Gastrocnemius medialis (tissue), 4 donors: Measurements from ENCODE around the gene UQCC3. TPM values are rescaled to one million over a fixed set of nuclear protein-coding genes. Genes with fewer than 3 reads are reported as not detected.

Source experiments
- ATAC-seq, 2 donors: fragments of 150-250 bp; one replicate each; pipeline ENCODE4 v1.9.1; 2016
- DNase-seq, 2 donors: peaks; one replicate each; pipeline ENCODE4 v3.0.0-alpha.2; 2019
- H3K27ac ChIP-seq, 4 donors: fragments of 200-600 bp; sonication (generic); 1 replicate in 1 of 4; 2 replicates in 3 of 4; pipeline ENCODE4 v1.5.1; 2016 to 2018; ENCODE audit warnings: mild to moderate bottlenecking in 2 of 4, moderate library complexity in 1 of 4
- H3K27me3 ChIP-seq, 3 donors: fragments of 200-600 bp; sonication (generic) in 2 of 3; 1 replicate in 1 of 3; 2 replicates in 2 of 3; pipeline versions ENCODE4 v1.5.1 to v1.6.0; 2016 to 2019; ENCODE audit warnings: mild to moderate bottlenecking in 1 of 3, moderate library complexity in 1 of 3
- H3K36me3 ChIP-seq, 2 donors: fragments of 200-600 bp; sonication (generic) in 1 of 2; one replicate each; pipeline ENCODE4 v1.5.1; 2017 to 2018
- H3K4me1 ChIP-seq, 2 donors: fragments of 200-600 bp; sonication (generic) in 1 of 2; one replicate each; pipeline ENCODE4 v1.5.1; 2016 to 2017; ENCODE audit warnings: mild to moderate bottlenecking in 2 of 2
- H3K4me3 ChIP-seq, 4 donors: fragments of 200-600 bp; sonication (generic) in 3 of 4; 1 replicate in 1 of 4; 2 replicates in 3 of 4; pipeline ENCODE4 v1.5.1; 2016 to 2019; ENCODE audit warnings: mild to moderate bottlenecking in 2 of 4
- H3K9me3 ChIP-seq, 3 donors: fragments of 200-600 bp; sonication (generic) in 2 of 3; 1 replicate in 1 of 3; 2 replicates in 2 of 3; pipeline ENCODE4 v1.5.1; 2016 to 2019
- POLR2A ChIP-seq, 2 donors: fragments of 450-650 bp; IDR thresholded peaks; one replicate each; pipeline ENCODE4 v1.6.1; 2017; ENCODE audit warnings: antibody characterized with exemption in 2 of 2, mild to moderate bottlenecking in 2 of 2, moderate library complexity in 2 of 2
- in situ Hi-C, 4 donors: fragments of 200-750 bp; cut with MboI; loops; one replicate each; pipeline versions ENCODE4 v1.15.0 to v1.8.0; 2017; ENCODE audit warnings: low sequenced_read_pairs in 4 of 4
- intact Hi-C: fragments of 100-400 bp; cut with DNase I; formaldehyde crosslinking; loops from one replicate; pipeline ENCODE4 v1.15.1; 2023; ENCODE audit warnings: low total_unique reads
- total RNA-seq, 4 donors: library from RNA; depleted of rRNA; stranded (reverse); fragments of >200 nt; gene quantifications; one replicate each; pipeline versions ENCODE4 v1.1.0 to v1.2.3, GENCODE V29; 2016
- TF ChIP-seq, protein P1 (sequence below), 5 experiments: fragments of 450-650 bp in 3 of 5; fragments of 200-600 bp in 2 of 5; sonication (generic) in 2 of 5; IDR thresholded peaks in 4 of 5; conservative IDR thresholded peaks in 1 of 5; 1 replicate in 4 of 5; 2 replicates in 1 of 5; pipeline ENCODE4 v1.5.1; 2016 to 2019; ENCODE audit warnings: antibody characterized with exemption in 5 of 5, mild to moderate bottlenecking in 3 of 5, moderate library complexity in 3 of 5

Gene UQCC3
- total RNA-seq, 4 donors from 2014 or later = 6.4 to 11.7 (median 9.0) TPM

DNA sequence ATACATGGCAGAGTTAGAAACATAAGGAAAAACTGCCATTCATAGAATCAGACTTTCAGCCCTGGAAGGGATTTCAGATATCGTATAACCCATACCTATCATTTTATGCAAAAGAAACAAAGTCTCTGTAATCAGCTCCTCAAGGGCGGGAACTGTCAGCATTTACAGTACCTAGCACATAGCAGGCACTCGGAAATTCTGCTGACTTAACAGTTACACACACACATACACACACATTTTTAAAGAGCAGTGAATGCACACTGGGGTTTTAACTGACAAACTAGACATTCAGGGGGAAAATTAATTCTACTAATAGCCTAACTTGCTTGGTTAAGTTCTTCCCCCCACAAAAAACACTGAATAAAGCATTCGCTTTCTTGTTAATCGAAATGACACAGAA lies 44.7 kb downstream of the UQCC3 start:
- DNase-seq (no peak), ATAC-seq (no peak)
- no peak overlapping the region for H3K4me3 ChIP-seq
- TF ChIP-seq, protein P1, sequence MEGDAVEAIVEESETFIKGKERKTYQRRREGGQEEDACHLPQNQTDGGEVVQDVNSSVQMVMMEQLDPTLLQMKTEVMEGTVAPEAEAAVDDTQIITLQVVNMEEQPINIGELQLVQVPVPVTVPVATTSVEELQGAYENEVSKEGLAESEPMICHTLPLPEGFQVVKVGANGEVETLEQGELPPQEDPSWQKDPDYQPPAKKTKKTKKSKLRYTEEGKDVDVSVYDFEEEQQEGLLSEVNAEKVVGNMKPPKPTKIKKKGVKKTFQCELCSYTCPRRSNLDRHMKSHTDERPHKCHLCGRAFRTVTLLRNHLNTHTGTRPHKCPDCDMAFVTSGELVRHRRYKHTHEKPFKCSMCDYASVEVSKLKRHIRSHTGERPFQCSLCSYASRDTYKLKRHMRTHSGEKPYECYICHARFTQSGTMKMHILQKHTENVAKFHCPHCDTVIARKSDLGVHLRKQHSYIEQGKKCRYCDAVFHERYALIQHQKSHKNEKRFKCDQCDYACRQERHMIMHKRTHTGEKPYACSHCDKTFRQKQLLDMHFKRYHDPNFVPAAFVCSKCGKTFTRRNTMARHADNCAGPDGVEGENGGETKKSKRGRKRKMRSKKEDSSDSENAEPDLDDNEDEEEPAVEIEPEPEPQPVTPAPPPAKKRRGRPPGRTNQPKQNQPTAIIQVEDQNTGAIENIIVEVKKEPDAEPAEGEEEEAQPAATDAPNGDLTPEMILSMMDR (IDR thresholded peaks at IDR 0.05 in 4 of 5, conservative IDR thresholded peaks at IDR 0.05 in 1 of 5) = no peak
- TF ChIP-seq POLR2A (IDR thresholded peaks at IDR 0.05) = no peak
- H3K36me3 ChIP-seq = peaks cover 3 to 82% of the 10 kb centered on the region in 2 donors
- no peaks in the 10 kb centered on the region for H3K27me3 ChIP-seq
- in situ Hi-C loops = loop anchor here in 1 of 4 donors (25.0 kb wide), 1 partner anchor 104 kb away; the partner anchor contains the start of genes B3GAT3, EML3, MTA2 and ROM1
- H3K4me1 ChIP-seq = peaks cover 0 to 15% of the 10 kb centered on the region in 2 donors
- intact Hi-C loops = no loop called here
- no peaks in the 10 kb centered on the region for H3K9me3 ChIP-seq
- peak overlapping the region in 2 of 4 donors; percentile 11 to 41 for H3K27ac ChIP-seq

DNA sequence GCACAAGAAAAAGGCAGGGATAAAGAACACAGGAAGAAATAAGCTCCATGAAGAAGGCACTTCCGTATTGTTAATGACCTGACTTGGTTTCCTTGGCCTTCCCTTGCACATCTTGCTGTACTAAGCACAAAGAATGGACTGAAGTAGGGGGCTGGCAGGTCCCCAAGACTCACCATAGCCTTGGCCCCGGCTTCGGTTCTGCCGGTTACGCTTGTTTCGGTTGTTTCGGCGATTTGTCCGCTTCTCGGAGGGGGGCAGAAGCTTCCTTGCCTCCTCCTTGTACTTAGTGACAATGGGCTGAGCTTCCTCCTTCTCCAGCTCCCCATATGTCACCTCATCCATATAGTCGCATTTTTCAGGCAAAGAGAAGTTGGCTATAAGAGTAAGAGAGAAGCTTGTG lies 45.3 kb downstream of the UQCC3 start:
- intact Hi-C loops (no loop called here), in situ Hi-C loops (loop anchor here in 1 of 4 donors (25.0 kb wide), 1 partner anchor 105 kb away; the partner anchor contains the start of genes B3GAT3, EML3, MTA2 and ROM1)
- Histone ChIP-seq H3K9me3 (no peaks in the 10 kb centered on the region), H3K36me3 (peaks cover 8 to 87% of the 10 kb centered on the region in 2 donors), H3K4me1 (peaks cover 0 to 15% of the 10 kb centered on the region in 2 donors), H3K27ac (peak overlapping the region in 2 of 4 donors; percentile 4 to 41), H3K4me3 (no peak overlapping the region), H3K27me3 (no peaks in the 10 kb centered on the region)
- ATAC-seq = no peak
- no peak for TF ChIP-seq POLR2A (IDR thresholded peaks at IDR 0.05)
- TF ChIP-seq, protein P1 (IDR thresholded peaks at IDR 0.05 in 4 of 5, conservative IDR thresholded peaks at IDR 0.05 in 1 of 5) = no peak
- no peak for DNase-seq

DNA sequence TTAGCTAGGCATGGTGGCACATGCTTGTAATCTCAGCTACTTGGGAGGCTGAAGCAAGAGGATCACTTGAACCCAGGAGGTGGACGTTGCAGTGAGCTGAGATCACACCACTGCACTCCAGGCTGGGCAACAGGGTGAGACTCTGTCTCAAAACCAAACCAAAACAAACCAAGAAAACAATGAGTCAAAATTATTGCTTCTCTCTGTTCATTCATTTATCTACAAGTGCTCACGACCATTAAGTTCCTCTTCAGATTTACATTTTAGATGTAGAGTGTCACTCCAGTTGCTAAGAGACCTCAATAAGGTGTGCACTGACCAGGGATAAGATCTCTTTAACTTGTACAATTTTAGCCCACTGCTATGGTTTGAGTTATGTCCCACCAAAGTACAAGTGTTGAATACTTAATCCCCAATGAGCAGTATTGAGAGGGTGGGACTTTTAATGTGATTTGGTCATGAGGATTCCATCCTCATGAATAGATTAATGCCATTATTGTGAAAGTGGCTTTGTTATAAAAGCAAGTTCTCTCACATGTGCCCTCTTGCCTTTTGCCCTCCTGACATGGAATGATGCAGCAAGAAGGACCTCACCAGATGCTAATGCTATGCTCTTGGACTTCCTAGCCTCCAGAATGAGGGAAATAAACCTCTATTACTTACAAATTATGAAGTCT lies 48.0 kb downstream of the UQCC3 start:
- intact Hi-C loops (no loop called here), in situ Hi-C loops (loop anchor here in 1 of 4 donors (25.0 kb wide), 1 partner anchor 107 kb away; the partner anchor contains the start of genes B3GAT3, EML3, MTA2 and ROM1)
- no peak for TF ChIP-seq POLR2A (IDR thresholded peaks at IDR 0.05)
- TF ChIP-seq, protein P1 (IDR thresholded peaks at IDR 0.05 in 4 of 5, conservative IDR thresholded peaks at IDR 0.05 in 1 of 5) = no peak
- ATAC-seq (no peak), DNase-seq (no peak)
- Histone ChIP-seq H3K4me1 (peaks cover 11 to 15% of the 10 kb centered on the region in 2 donors), H3K27me3 (no peaks in the 10 kb centered on the region), H3K27ac (peak overlapping the region in 1 of 4 donors; percentile 28), H3K36me3 (peaks cover 8 to 96% of the 10 kb centered on the region in 2 donors), H3K4me3 (no peak overlapping the region), H3K9me3 (no peaks in the 10 kb centered on the region)

DNA sequence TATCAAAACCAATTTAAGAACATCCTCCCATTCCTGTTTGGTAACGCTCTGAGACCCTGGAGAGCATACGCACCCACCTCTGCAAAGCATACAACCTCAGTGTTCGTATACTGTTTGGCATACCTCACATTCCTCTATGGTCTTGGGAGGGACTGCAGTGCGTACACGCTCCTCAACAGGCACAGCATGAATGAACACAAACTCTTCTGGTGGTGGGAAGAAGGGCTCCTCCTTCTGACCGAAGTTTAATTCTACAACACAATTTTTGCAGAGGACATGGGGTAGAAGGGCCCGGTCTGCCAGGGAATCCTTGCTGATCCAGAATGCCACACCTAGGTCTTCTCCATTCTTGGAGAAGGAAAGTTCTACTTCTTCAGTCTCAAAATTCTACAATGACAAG lies 50.5 kb downstream of the UQCC3 start:
- TF ChIP-seq, protein P1 (IDR thresholded peaks at IDR 0.05 in 4 of 5, conservative IDR thresholded peaks at IDR 0.05 in 1 of 5) = no peak
- no peak for TF ChIP-seq POLR2A (IDR thresholded peaks at IDR 0.05)
- H3K36me3 ChIP-seq = peaks cover 8 to 71% of the 10 kb centered on the region in 2 donors
- in situ Hi-C loops (loop anchor here in 1 of 4 donors (25.0 kb wide), 1 partner anchor 110 kb away; the partner anchor contains the start of genes B3GAT3, EML3, MTA2 and ROM1), intact Hi-C loops (no loop called here)
- peaks cover 29% of the 10 kb centered on the region in 2 donors for H3K4me1 ChIP-seq
- H3K4me3 ChIP-seq = no peak overlapping the region
- H3K27me3 ChIP-seq = no peaks in the 10 kb centered on the region
- H3K9me3 ChIP-seq = no peaks in the 10 kb centered on the region
- DNase-seq = no peak
- no peak for ATAC-seq
- peak overlapping the region in 1 of 4 donors; percentile 14 for H3K27ac ChIP-seq

Other genes starting within 250 kb of the UQCC3 start
- gene AHNAK, start 124.9 kb upstream of the UQCC3 start, total RNA-seq = 1,000 to 10,000 TPM in 1 of 4 donors, 100 to 1,000 TPM in 3; 374 to 1,261 (median 571) TPM
- gene EEF1G, start 97.8 kb upstream of the UQCC3 start, total RNA-seq = 1,000 to 10,000 TPM; 1,797 to 2,946 (median 1,897) TPM
- 10 to 100 TPM in 3 of 4 donors, 1 to 10 TPM in 1; 7.8 to 15.7 (median 11.7) TPM for gene TUT1, start 80.2 kb upstream of the UQCC3 start, total RNA-seq
- 10 to 100 TPM; 28.0 to 47.1 (median 31.7) TPM for gene MTA2, start 69.8 kb upstream of the UQCC3 start, total RNA-seq
- gene EML3, start 58.9 kb upstream of the UQCC3 start, total RNA-seq = 1 to 10 TPM; 4.7 to 7.9 (median 7.0) TPM
- gene ROM1, start 58.4 kb upstream of the UQCC3 start, total RNA-seq = 1 to 10 TPM; 1.6 to 3.7 (median 2.7) TPM
- 10 to 100 TPM in 2 of 4 donors, 1 to 10 TPM in 2; 4.4 to 21.4 (median 9.8) TPM for gene B3GAT3, start 49.7 kb upstream of the UQCC3 start, total RNA-seq
- 10 to 100 TPM; 41.3 to 65.1 (median 59.5) TPM for gene GANAB, start 25.1 kb upstream of the UQCC3 start, total RNA-seq
- 10 to 100 TPM; 17.3 to 28.3 (median 21.3) TPM for gene INTS5, start 18.4 kb upstream of the UQCC3 start, total RNA-seq
- 10 to 100 TPM; 36.1 to 44.7 (median 41.3) TPM for gene C11orf98, start 6.5 kb upstream of the UQCC3 start, total RNA-seq
- gene CSKMT, start 6.4 kb upstream of the UQCC3 start, total RNA-seq = 1 to 10 TPM; 1.7 to 4.5 (median 2.8) TPM
- 1 to 10 TPM in 2 of 4 donors, under 1 TPM in 2; 0.82 to 2.1 (median 1.1) TPM for gene LBHD1, start 594 bp downstream of the UQCC3 start, total RNA-seq
- 100 to 1,000 TPM; 216 to 450 (median 265) TPM for gene UBXN1, start 7.4 kb downstream of the UQCC3 start, total RNA-seq
- gene LRRN4CL, start 17.9 kb downstream of the UQCC3 start, total RNA-seq = 1 to 10 TPM; 3.7 to 6.4 (median 5.9) TPM
- 100 to 1,000 TPM in 1 of 4 donors, 10 to 100 TPM in 3; 33.4 to 114 (median 55.6) TPM for gene BSCL2, start 35.8 kb downstream of the UQCC3 start, total RNA-seq
- not detected for gene GNG3, start 36.0 kb downstream of the UQCC3 start, total RNA-seq
- gene HNRNPUL2, start 55.8 kb downstream of the UQCC3 start, total RNA-seq = 10 to 100 TPM in 3 of 4 donors, 1 to 10 TPM in 1; 4.8 to 14.9 (median 11.8) TPM
- 10 to 100 TPM; 11.5 to 16.3 (median 14.1) TPM for gene TTC9C, start 56.8 kb downstream of the UQCC3 start, total RNA-seq
- gene ZBTB3, start 82.5 kb downstream of the UQCC3 start, total RNA-seq = 10 to 100 TPM in 1 of 4 donors, 1 to 10 TPM in 3; 5.6 to 10.5 (median 7.7) TPM
- 10 to 100 TPM; 25.2 to 45.5 (median 29.6) TPM for gene POLR2G, start 89.9 kb downstream of the UQCC3 start, total RNA-seq
- gene TAF6L, start 99.7 kb downstream of the UQCC3 start, total RNA-seq = 10 to 100 TPM; 13.5 to 43.2 (median 21.4) TPM
- gene TMEM179B, start 115.7 kb downstream of the UQCC3 start, total RNA-seq = 10 to 100 TPM; 26.3 to 52.5 (median 44.3) TPM
- 10 to 100 TPM; 17.1 to 41.6 (median 23.8) TPM for gene TMEM223, start 120.3 kb downstream of the UQCC3 start, total RNA-seq
- 10 to 100 TPM; 27.2 to 47.1 (median 46.1) TPM for gene NXF1, start 133.8 kb downstream of the UQCC3 start, total RNA-seq
- gene STX5, start 160.4 kb downstream of the UQCC3 start, total RNA-seq = 10 to 100 TPM; 16.2 to 26.0 (median 24.9) TPM
- not detected for gene TEX54, start 161.2 kb downstream of the UQCC3 start, total RNA-seq
- gene WDR74, start 167.9 kb downstream of the UQCC3 start, total RNA-seq = 100 to 1,000 TPM in 1 of 4 donors, 10 to 100 TPM in 3; 66.4 to 133 (median 87.0) TPM
- gene SLC3A2, start 209.2 kb downstream of the UQCC3 start, total RNA-seq = 100 to 1,000 TPM; 158 to 278 (median 189) TPM
- not detected for gene CHRM1, start 249.7 kb downstream of the UQCC3 start, total RNA-seq